ENCODE measurements around the gene FAR2. TPM values are rescaled to one million over a fixed set of nuclear protein-coding genes. Genes with fewer than 3 reads are reported as not detected.

FAR2 gene
- total RNA-seq, 1 experiment from 2014 or later: 6.6 TPM

DNA sequence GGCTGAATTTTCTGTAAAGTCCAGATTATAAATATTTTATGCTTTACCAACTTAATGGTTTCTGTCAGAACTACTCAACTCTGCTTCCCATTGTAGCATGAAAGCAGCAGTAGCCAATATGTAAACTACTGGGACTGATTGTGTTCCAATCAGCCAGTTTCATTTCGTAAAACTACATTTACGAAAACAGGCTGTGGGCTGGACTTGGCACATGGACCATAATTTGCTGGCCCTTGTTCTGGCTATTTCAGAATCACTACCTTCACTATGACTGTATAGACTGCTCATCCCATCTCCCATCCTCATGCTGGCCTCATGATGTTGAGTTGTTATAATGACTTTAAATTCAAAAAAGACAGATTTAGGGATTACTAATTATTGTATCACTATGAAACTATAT lies 38.7 kb downstream of the FAR2 start:
- H3K36me3 Mint-ChIP-seq (ENCODE audit: insufficient read depth, unreplicated experiment): no peaks in the 10 kb centered on the region
- CTCF ChIA-PET: no interaction called here
- intact Hi-C loops (cut with micrococcal nuclease; ENCODE audit: unreplicated experiment): no loop called here

GRCh38 chr12:29191267-29191850 lies 42.3 kb downstream of the FAR2 start:
- no peaks in the 10 kb centered on the region for H3K9me3 Mint-ChIP-seq (ENCODE audit: unreplicated experiment)
- ChIA-PET POLR2A (no interaction called here), CTCF (no interaction called here)
- no peak for TF ChIP-seq CTCF (IDR thresholded peaks at IDR 0.05; ENCODE audit: insufficient read depth in 1 of 2, low read depth in 1 of 2, low read length in 1 of 2, severe bottlenecking in 1 of 2, unreplicated experiment in 1 of 2)
- H3K4me3 Mint-ChIP-seq (ENCODE audit: unreplicated experiment): no peak overlapping the region
- BruUV-seq (replicated peaks): no TSS peak
- H3K36me3 Mint-ChIP-seq (ENCODE audit: insufficient read depth, unreplicated experiment): no peaks in the 10 kb centered on the region
- H3K27ac Mint-ChIP-seq (ENCODE audit: unreplicated experiment): no peak overlapping the region
- no peak for DNase-seq
- Histone ChIP-seq H3K9me3 (no peaks in the 10 kb centered on the region), H3K27me3 (replicated peaks; ENCODE audit: control insufficient read depth, insufficient read depth, low read length) (no peaks in the 10 kb centered on the region), H3K4me3 (ENCODE audit: low read depth, low read length) (no peak overlapping the region), H3K4me1 (no peaks in the 10 kb centered on the region), H3K36me3 (ENCODE audit: control insufficient read depth, insufficient read depth, low read length) (no peaks in the 10 kb centered on the region)
- H3K4me1 Mint-ChIP-seq (ENCODE audit: low read depth, unreplicated experiment): no peaks in the 10 kb centered on the region
- intact Hi-C loops (cut with micrococcal nuclease; ENCODE audit: unreplicated experiment): no loop called here
- H3K27me3 Mint-ChIP-seq (ENCODE audit: insufficient read depth, unreplicated experiment): no peaks in the 10 kb centered on the region

More for the DNA sequence above, 38.7 kb downstream of the FAR2 start:
- H3K4me1 Mint-ChIP-seq (ENCODE audit: low read depth, unreplicated experiment): no peaks in the 10 kb centered on the region
- no peak overlapping the region for H3K4me3 Mint-ChIP-seq (ENCODE audit: unreplicated experiment)
- POLR2A ChIA-PET: no interaction called here
- Histone ChIP-seq H3K9me3 (no peaks in the 10 kb centered on the region), H3K27me3 (replicated peaks; ENCODE audit: control insufficient read depth, insufficient read depth, low read length) (no peaks in the 10 kb centered on the region), H3K36me3 (ENCODE audit: control insufficient read depth, insufficient read depth, low read length) (no peaks in the 10 kb centered on the region), H3K4me3 (ENCODE audit: low read depth, low read length) (no peak overlapping the region), H3K4me1 (no peaks in the 10 kb centered on the region)
- no peak overlapping the region for H3K27ac Mint-ChIP-seq (ENCODE audit: unreplicated experiment)
- H3K27me3 Mint-ChIP-seq (ENCODE audit: insufficient read depth, unreplicated experiment): no peaks in the 10 kb centered on the region
- no peak for TF ChIP-seq CTCF (IDR thresholded peaks at IDR 0.05; ENCODE audit: insufficient read depth in 1 of 2, low read depth in 1 of 2, low read length in 1 of 2, severe bottlenecking in 1 of 2, unreplicated experiment in 1 of 2)
- peaks cover 9% of the 10 kb centered on the region for H3K9me3 Mint-ChIP-seq (ENCODE audit: unreplicated experiment)
- no peak for DNase-seq
- no TSS peak for BruUV-seq (replicated peaks)

DNA sequence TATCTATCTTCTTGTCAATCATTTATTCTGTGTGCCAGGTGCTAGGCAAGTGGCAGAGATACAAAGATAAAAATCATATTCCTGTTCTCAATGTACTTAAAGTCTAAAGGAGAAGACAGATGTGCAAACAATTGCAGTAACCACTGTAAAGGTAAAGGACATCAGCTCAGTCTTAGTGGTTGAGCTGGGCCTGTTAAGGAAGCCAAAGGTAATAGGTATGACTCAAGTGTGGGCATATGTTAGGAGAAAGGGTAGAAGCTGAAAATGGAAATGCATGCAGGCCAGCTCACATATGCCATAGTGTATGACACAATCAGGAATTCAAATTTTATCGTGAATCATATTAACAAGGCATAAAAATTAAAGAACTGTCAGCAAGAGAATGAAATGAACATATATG lies 49.8 kb downstream of the FAR2 start:
- H3K27me3 ChIP-seq (replicated peaks; ENCODE audit: control insufficient read depth, insufficient read depth, low read length): no peaks in the 10 kb centered on the region
- Mint-ChIP-seq H3K4me1 (ENCODE audit: low read depth, unreplicated experiment) (peaks cover 13% of the 10 kb centered on the region), H3K36me3 (ENCODE audit: insufficient read depth, unreplicated experiment) (no peaks in the 10 kb centered on the region), H3K27ac (ENCODE audit: unreplicated experiment) (no peak overlapping the region), H3K4me3 (ENCODE audit: unreplicated experiment) (no peak overlapping the region), H3K27me3 (ENCODE audit: insufficient read depth, unreplicated experiment) (no peaks in the 10 kb centered on the region), H3K9me3 (ENCODE audit: unreplicated experiment) (no peaks in the 10 kb centered on the region)
- ChIA-PET CTCF (no interaction called here), POLR2A (no interaction called here)
- H3K4me3 ChIP-seq (ENCODE audit: low read depth, low read length): no peak overlapping the region
- H3K4me1 ChIP-seq: no peaks in the 10 kb centered on the region
- no peak for TF ChIP-seq CTCF (IDR thresholded peaks at IDR 0.05; ENCODE audit: insufficient read depth in 1 of 2, low read depth in 1 of 2, low read length in 1 of 2, severe bottlenecking in 1 of 2, unreplicated experiment in 1 of 2)
- H3K36me3 ChIP-seq (ENCODE audit: control insufficient read depth, insufficient read depth, low read length): no peaks in the 10 kb centered on the region
- intact Hi-C loops (cut with micrococcal nuclease; ENCODE audit: unreplicated experiment): no loop called here
- no peaks in the 10 kb centered on the region; the same call in 1 of the 2 replicates for H3K9me3 ChIP-seq
- no TSS peak for BruUV-seq (replicated peaks)
- no peak for DNase-seq
